HG03460 (cell line): ENCODE data around the gene JAKMIP2.
"Not testable (repeated sequence)": the region's sequence is repeated elsewhere in the genome, so short reads cannot be mapped to it uniquely, and the experiment has no call there.

Source experiments
- ATAC-seq: cut with Tn5 transposase; IDR thresholded peaks from one replicate; pipeline ENCODE4 v1.9.1; 2021; ENCODE audit not compliant: unreplicated experiment

JAKMIP2 gene

DNA sequence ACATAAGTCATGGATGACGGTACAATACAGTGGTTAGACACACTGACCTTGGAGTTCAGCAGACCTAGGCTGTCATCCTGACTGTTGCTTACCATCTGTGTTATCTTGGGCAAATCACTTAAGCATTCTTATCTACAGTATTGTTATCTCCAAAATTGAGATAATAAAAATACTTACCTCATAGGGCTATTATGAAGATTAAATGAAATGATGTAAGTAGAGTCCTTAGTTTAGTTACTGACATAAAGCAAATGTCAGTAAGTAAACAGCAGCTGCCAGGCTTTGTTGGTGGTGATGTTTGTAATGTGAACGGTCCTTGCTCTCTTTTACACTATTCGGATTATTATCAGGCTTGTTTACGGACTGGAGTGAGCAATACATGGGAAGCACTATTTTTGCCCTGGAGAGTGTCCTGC lies 165.3 kb downstream of the JAKMIP2 start:
- no peak for ATAC-seq

DNA sequence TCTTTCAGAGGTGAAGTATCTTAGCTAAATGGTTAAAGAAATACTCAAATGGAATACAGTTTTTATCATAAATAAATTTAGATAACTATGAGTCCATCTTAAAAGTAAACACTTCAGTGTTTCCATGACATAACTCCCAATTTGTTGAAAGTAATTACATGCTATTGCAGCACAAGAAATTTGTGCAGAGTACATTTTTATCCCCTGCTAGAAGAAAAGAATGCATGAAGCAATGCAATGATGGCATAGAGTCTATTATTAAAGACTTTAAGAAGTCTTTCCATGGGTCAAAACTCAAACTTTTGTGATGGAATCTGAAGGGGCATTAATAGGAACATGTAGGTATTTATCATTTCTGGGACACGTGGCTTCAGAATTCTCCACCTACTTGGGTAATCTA lies 166.1 kb downstream of the JAKMIP2 start:
- ATAC-seq = no peak

DNA sequence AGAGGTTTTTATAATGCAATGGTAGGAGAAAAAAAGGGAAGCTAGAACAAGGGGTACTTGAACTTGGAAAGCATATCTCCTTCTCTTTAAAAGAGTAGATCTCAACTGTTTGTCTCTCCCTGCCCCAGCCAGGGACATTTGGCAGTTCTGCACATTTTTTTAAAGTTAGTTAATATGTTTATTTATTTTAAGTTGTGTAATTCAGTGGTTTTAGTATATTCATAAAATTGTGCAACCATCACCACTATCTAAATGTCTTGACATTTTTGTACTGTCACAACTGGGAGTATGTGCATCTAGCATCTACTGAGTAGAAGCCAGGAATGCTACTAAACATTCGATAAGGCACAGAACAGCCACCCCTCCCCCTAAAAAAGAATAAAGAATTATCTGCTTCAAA lies 169.2 kb downstream of the JAKMIP2 start:
- ATAC-seq = no peak

DNA sequence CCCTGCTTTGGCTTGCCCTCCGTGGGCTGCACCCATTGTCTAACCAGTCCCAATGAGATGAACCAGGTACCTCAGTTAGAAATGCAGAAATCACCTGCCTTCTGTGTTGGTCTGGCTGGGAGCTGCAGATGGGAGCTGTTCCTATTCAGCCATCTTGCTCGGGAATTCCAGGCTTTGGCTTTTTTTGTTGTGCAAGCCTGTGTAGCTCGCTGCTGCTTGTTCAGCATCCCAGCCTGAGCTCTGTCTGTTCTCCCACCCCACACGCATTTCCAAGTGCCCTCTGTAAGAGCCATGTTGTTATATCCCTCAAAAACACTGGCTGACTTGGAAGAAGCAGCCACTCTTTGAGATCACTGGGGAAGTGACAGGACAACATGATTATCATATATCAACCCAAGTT lies 171.0 kb downstream of the JAKMIP2 start:
- ATAC-seq = no peak

DNA sequence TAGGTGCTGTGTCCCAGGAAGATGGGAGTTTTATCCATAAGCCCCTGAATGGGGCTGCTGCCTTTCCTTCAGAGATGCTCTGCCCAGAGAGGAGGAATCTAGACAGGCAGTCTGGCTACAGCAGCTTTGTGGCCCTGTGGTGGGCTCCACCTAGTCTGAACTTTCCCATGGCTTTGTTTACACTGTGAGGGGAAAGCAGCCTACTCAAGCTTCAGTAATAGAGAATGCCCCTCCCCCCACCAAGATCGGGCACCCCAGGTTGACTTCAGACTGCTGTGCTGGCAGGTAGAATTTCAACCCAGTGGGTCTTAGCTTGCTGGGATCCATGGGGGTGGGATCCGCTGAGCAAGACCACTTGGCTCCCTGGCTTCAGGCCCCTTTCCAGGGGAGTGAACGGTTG lies 171.7 kb downstream of the JAKMIP2 start:
- ATAC-seq = no peak

DNA sequence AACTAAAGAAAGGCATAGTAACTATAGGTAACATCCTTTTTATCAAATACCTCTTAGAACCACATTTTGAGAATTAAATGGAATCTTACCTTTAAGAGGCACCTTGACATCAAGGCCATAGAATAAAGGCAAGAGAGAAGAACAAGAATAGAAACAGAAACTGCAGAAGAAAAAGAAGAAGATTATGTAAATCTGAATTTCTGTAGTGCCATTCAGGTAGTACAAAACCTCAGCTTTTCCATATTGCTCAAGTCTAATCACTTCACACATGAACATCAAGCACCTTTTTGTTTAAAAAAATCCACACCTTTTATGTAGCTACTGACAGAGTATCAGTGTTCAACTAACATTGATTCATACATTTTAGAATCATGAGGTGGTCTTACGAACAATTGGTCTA lies 180.9 kb downstream of the JAKMIP2 start:
- ATAC-seq = no peak

DNA sequence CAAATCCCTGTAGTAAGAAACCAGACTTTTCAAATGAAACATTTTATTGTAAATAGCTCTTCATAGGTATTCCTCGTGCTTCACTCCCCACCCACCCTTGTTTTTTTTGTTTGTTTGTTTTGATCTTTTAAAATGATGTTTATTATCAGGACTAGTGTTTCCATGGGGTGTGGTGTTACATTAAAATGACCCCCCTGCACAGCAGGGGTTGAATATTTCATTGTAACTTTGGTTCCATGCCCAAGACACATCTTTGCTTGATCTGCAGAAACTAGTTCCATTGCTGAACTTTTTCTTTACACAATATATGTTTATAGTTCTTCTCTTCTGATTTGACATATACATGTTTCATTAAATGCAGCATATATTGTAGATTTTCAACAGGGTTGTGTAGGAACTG lies 191.4 kb downstream of the JAKMIP2 start:
- ATAC-seq = no peak

DNA sequence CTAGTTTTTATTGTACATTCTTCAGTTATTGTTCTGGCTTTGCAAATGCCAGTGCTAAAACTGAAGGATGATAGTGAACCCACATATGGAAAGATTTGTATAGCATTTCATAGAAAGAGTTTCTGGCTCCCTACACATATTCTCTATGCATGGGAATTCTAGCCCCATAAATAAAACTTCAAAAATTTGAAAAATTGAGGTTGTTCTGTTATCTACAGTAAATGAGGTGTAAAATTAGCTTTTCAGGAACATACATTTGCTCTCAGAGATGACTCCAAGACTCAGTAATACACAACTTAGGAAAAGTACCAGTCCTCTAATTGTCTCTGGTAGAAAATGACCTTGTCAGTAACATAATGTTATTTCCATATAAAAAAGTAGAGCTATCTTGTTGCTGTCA lies 192.4 kb downstream of the JAKMIP2 start:
- no peak for ATAC-seq

DNA sequence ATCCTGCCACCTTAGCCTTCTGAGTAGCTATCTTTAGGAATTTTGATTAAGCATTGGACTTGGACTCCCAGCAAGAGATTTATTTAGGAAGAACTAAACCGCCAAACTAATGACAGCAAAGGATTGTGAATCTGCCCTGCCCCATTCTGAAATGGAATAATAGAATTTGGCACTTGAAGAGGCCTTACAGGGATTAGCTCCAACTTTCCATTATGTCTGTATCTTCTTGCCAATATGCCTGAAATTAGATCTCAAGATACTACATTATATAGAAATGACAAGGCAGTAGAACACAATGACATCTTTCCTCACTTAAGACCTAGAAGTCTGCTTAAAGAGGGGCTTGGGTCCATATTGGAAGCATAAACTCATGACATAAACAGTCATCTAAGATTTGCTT lies 195.7 kb downstream of the JAKMIP2 start:
- ATAC-seq = no peak

DNA sequence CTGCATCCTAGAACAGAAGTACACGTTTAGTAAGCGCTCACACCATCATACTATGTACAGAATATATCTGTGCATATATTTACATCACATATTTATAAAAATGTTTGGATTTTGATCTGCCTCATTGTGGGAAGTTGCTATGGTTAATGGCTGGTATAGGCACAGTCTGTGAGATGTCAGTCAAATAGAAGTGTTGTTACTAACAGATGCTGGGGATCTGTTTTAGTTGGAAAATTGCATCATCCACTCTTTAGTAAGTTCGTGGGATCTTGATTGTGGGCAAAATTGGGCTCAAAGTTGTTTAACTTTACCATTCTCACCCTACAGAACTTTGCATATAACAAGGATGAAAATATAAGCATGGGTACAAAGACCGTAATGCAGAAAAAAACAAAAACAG lies 196.3 kb downstream of the JAKMIP2 start:
- ATAC-seq = no peak

DNA sequence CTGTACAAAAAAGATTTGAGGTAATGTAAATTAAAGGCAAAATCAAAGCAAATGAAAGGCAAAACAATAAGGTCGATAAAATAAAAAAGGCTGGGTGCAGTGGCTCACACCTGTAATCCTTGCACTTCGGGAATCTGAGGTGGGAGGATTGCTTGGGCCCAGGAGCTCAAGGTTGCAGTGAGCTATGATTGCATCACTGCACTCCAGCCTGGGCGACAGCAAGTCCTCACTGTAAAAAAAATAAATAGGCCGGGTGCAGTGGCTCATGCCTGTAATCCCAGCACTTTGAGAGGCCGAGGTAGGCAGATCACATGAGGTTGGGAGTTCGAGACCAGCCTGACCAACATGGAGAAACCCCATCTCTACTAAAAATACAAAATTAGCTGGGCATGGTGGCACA lies 200.3 kb downstream of the JAKMIP2 start:
- ATAC-seq = not testable (repeated sequence)

DNA sequence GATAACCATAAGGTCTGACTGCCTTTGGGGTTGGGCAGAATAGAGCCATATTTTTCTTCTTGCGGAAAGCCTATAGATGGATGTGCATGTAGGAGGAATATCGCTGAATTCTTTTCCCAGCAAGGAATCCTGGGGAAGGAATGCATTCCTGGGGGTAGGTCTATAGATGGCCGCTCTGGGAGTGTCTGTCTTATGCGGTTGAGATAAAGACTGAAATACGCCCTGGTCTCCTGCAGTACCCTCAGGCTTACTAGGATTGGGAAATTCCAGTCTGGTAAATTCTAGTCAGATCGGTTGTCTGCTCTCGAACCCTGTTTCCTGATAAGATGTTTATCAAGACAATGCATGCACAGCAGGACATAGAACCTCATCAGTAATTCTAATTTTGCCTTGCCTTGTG lies 202.1 kb downstream of the JAKMIP2 start:
- ATAC-seq = not testable (repeated sequence)

DNA sequence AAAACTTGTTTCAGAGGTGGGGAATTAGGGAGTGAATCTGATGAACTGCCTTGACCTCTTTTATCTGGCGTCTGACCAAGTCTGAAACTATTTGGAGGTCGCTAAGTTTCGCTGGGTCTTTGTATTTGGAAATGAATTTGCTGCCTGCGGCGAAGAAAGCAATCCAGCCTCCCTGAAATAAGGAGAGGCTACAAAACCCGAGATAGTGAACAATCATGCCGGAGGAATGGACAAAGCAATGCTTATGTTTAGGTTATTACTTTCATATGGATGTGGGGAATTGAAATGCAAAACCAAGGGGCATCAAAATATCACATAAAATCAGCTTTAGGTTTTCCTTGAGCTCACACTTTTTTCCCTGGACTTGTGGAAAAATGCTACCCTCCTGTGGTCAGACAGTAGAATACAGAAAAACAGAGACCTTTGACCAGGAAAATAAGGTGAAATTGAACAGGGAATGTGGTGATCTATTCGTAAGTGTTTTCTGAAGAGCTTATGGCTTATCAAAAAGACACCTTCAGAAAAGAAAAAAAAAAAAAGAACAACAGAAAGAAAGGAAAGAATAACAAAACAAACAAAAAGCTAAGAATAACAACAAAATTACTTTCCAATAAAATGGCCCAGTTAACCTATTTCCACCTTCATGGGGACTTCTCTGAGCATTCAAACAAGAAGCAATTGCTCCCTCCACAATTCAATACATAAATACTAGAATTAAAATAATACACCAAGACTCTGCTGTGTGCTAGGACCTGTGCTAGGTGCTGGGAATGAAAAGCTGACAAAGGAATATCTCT lies 204.1 kb downstream of the JAKMIP2 start:
- ATAC-seq = no peak

DNA sequence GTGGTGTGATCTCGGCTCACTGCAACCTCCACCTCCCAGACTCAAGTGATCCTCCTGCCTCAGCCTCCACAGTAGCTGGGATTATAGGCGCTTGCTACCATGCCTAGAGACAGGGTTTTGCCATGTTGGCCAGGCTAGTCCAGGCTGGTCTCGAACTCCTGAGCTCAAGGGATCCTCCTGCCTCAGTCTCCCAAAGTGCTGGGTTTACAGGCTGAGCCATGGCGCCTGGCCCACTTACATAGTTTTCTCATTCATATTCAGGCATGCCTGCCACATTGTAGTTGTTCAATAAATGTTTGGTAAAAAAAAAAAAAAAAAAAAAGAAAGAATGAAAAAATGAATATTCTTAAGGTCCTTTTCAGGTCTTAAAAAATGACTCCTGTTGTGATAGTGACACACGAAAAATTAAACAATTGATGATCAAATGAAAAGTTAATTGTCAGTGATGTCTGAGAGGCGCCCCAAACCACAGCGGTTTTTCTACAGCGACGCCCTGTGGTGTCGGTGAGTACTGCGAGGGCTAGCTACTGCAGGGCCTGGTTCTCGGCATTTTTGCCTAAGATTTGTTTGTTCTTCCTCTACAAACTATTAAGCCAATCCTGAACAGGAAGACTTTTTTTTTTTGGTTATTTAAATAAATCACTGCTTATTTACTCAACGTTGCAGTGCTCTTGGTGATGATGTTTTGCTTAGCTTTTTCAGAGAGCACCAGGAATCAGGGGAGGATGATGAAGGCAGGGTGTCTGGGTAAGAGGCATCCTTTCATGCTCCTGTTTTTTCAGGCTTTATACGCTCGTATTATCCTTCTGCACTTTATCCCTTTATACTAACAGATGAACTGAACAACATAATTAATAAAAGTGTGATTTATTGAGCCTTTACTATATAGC lies 205.6 kb downstream of the JAKMIP2 start:
- ATAC-seq = peak; percentile 77

DNA sequence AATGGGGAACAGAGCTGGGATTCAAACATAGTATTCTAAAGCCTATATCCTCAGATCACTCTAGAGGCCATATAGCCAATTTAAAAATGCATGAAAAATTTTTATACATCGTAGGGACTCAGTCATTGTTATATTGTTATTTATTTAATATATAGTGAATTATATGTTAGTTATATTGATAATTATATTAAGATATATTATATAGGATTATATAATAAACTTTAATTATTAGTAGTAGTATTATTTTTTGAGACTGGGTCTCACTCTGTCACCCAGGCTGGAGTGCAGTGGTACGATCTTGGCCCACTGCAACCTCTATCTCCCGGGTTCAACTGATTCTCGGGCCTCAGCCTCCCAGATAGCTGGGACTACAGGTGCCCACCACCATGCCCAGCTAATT lies 206.9 kb downstream of the JAKMIP2 start:
- ATAC-seq = no peak

DNA sequence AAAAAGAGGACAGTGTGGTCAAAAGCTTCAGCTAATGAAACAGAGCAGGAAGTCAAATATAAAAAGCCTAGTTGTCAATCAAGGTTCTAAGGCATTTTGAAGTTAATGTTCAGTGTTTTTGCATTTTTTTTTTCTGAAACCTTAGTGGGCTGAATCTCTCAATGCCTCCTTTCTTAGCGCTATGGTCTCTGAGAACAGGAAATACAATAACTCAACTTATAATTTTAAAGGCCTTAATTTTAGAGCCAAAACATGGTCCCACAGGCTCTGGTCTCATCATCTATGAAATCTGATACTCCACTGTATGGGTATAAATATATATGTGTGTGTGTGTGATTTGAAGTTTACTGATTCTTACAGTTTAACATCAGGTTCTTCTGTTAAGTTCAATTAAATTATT lies 209.3 kb downstream of the JAKMIP2 start:
- no peak for ATAC-seq

DNA sequence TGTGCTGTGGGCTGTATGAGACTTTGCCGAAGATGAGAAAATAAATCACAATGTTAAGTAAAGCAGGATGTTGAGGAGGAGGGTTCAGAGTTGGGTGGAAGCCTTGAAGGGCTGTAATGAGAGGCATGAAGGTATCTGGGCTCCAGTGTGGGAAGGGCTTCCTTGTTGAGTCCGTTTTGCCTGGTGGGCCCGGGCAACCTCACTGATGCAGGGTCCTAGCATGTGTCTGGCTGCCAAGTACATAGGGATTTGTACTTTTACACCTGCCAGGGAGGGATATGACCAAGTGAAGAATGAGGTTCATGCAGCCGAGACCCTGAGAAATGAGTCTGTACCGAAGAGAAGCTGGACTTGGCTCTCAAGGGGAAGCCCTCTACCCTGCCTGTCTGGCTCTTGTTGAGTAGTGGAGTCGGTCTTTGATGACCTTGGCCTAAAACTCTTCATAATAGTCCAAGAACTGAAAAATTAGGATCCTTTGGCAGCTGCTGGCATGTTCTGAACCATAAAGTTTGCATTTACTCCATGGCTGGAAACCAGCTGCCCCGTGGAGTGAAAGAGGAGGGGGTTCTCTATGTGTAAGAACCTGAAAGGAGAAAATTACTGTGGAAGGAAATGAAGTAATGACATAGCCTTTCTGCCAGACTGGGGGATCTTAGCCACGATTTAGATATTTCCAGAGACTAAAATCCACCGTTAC lies 213.7 kb downstream of the JAKMIP2 start:
- no peak for ATAC-seq

DNA sequence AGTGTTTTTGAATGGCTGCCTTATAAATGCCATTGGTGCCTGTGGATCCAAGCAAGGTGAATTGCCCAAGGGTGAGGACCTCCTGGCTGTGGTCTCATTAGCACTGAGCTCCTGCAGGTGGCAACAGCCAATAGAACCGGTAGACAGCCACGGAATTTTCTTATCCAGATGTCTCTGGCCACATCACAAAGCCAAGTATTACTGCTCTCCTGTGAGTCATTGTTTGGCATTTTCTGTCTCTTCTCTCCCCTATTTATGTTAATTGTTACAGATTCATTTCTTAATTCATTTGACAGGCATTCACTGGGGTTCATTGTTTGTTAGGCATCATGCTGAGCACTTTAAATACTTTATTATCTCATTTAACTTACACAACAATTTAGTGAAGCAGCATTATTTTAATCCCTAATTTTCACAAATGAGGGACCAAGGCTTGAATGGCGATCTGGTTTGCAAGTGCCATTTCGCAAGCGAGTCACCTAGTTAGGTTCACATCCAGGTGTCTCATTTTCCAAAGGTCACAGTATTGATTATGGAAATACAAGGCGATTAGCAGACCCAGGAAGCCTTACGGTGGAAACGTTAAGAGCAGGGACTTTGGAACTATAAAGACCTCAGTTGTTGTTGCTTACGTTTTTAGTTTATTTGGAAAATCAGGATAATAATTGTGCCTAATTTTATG lies 214.5 kb downstream of the JAKMIP2 start:
- no peak for ATAC-seq

DNA sequence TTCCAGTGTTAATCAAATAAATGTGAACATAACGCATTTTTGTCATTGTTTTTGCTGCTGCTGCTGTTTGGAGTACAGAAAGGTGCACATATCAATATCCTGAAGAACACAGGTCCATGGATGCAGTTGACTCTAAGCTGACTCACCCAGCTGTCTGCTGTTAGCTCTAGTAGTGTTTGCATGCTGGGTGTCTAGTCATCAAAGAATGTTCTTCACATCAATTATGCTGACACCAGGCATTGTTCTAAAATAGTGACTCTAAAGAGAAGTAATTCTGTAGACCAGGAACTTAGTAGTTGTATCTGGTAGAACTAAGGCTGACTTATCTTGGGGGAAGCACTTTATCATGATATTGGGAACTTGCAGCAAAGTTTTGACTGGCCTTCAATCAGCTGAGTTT lies 217.0 kb downstream of the JAKMIP2 start:
- ATAC-seq = no peak

DNA sequence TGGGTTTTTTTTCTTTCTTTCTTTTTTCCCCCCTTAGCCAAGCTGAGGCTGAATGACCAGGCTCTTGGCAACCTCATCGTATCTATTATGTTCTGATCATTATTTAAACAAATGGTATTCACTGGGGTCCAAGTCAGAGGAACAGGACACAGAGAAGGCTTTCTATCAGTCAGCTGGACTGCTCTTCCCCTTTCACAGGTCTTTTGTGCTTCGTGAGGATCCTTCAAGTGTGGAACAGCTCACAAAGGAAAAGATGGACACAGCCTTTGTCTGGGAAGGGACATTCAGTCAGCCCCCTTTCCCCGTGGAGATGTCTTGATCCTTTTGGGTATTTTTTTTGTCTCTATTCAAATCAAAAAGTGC lies 218.4 kb downstream of the JAKMIP2 start:
- no peak for ATAC-seq

DNA sequence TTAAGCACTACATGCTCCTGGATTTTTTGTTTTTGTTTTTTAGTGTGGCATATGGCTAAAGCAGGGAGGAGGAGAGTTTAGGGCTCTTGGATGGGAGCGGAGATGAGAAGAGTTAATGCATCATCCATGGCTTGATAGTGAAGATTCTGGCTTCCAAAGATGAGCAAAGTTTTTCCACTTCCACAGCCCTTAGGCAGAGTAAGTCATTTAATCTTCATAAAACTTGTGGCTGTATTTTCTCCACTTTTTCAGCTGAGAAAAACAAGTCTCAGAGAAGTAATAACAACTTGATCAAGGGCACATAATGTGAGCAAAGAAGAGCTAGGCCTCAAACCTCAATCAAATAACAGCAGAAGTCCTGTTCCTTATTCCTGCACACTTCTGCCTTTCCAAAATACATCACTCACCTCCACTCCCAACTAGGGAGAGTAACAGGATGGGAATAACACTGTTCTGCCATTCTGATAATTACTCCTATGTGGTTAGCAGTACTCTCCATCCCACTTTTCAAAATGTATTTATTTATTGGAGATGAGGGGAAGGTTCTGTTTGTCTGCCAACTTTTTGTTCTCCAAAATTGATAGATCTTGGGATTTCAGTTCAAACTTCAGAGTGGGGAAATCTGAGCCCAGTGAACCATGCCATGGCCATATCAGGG lies 218.9 kb downstream of the JAKMIP2 start:
- no peak for ATAC-seq
